K562 (cell line): ENCODE results near the gene ZFPM1. TPM values are rescaled to one million over a fixed set of nuclear protein-coding genes. Genes with fewer than 3 reads are reported as not detected.

ENCODE experiments used
- DDX20 ChIP-seq: fragments of 450-650 bp; IDR thresholded peaks from 2 replicates; pipeline ENCODE4 v1.6.1; 2016; ENCODE audit warnings: missing genetic modification characterization, low read depth, mild to moderate bottlenecking, missing compliant biosample characterization, moderate library complexity
- GATAD2A ChIP-seq: fragments of 450-650 bp; IDR thresholded peaks from 2 replicates; pipeline ENCODE4 v1.6.1; 2017
- HDAC2 ChIP-seq: fragments of 450-650 bp; IDR thresholded peaks from 2 replicates; pipeline ENCODE4 v1.6.1; 2016; ENCODE audit warnings: mild to moderate bottlenecking
- HNRNPH1 ChIP-seq: fragments of 200-400 bp; formaldehyde crosslinking; optimal IDR thresholded peaks from 2 replicates; pipeline ENCODE3; 2017; ENCODE audit warnings: low read depth, mild to moderate bottlenecking, low read length, moderate library complexity
- HNRNPL ChIP-seq: fragments of 200-400 bp; formaldehyde crosslinking; IDR thresholded peaks from 2 replicates; pipeline ENCODE4 v1.6.1; 2017; ENCODE audit warnings: low read depth, mild to moderate bottlenecking, low read length
- JUNB ChIP-seq: fragments of 450-650 bp; formaldehyde crosslinking; conservative IDR thresholded peaks from 2 replicates; pipeline ENCODE4 v1.4.0; 2020; ENCODE audit warnings: mild to moderate bottlenecking
- MED1 ChIP-seq: sonication (generic); formaldehyde crosslinking; IDR thresholded peaks from 2 replicates; pipeline ENCODE4 v1.8.1; 2023; ENCODE audit warnings: missing genetic modification reagents, borderline replicate concordance
- PHB2 ChIP-seq: fragments of 450-650 bp; IDR thresholded peaks from 2 replicates; pipeline ENCODE4 v1.6.1; 2017; ENCODE audit warnings: low read depth
- PURB ChIP-seq: sonication (generic); formaldehyde crosslinking; IDR thresholded peaks from 2 replicates; pipeline ENCODE4 v1.9.0; 2021; ENCODE audit warnings: low read depth, mild to moderate bottlenecking, missing genetic modification reagents
- RBM25 ChIP-seq: fragments of 200-400 bp; formaldehyde crosslinking; IDR thresholded peaks from 2 replicates; pipeline ENCODE4 v1.6.1; 2018; ENCODE audit warnings: low read length, low read depth, moderate library complexity; ENCODE audit not compliant: severe bottlenecking
- polyA plus RNA-seq, 8 experiments: library from polyadenylated mRNA; depleted of rRNA in 4 of 8; stranded (reverse) in 5 of 8; unstranded in 3 of 8; fragments of >200 nt; fragmentation: Nextera tagmentation in 2 of 8; fragmentation: Illumina TruSeq in 1 of 8; extraction: Ambion mirVana in 2 of 8; extraction: Trizol in 1 of 8; gene quantifications; 2 replicates each; pipeline versions ENCODE4 v1.2.1 to v1.2.3, GENCODE V29; 2011 to 2014; ENCODE audit warnings: inconsistent platforms in 1 of 8, missing spikeins in 1 of 8
- total RNA-seq, 7 experiments: library from RNA; depleted of rRNA in 6 of 7; stranded (reverse); fragments of >200 nt in 6 of 7; fragmentation: Illumina TruSeq in 2 of 7; extraction: Trizol in 2 of 7; gene quantifications; 2 replicates each; pipeline versions ENCODE4 v1.2.1 to v1.2.3, GENCODE V29; 2011 to 2021; ENCODE audit warnings: low replicate concordance in 1 of 7
- TF ChIP-seq, protein P1 (sequence below): sonication (generic); formaldehyde crosslinking; IDR thresholded peaks from 2 replicates; pipeline ENCODE4 v1.8.0; 2022; ENCODE audit warnings: mild to moderate bottlenecking, missing genetic modification reagents, borderline replicate concordance
- TF ChIP-seq, protein P2 (sequence below): sonication (generic); formaldehyde crosslinking; IDR thresholded peaks from 2 replicates; pipeline ENCODE4 v1.8.1; 2022; ENCODE audit warnings: missing genetic modification reagents
- TF ChIP-seq, protein P3 (sequence below): fragments of 450-650 bp; formaldehyde crosslinking; IDR thresholded peaks from 2 replicates; pipeline ENCODE4 v1.4.0; 2020; ENCODE audit warnings: mild to moderate bottlenecking, moderate library complexity
- TF ChIP-seq, protein P4 (sequence below): fragments of 450-650 bp; formaldehyde crosslinking; conservative IDR thresholded peaks from 2 replicates; pipeline ENCODE4 v1.4.0; 2022; ENCODE audit warnings: mild to moderate bottlenecking, missing genetic modification characterization

ZFPM1 gene
- total and polyA plus RNA-seq, 9 of the 15 experiments (the other 6 are each of a cell fraction or from before 2014, with no cell fraction given), result 0.03 to 35.9 (median 1.4) TPM

DNA sequence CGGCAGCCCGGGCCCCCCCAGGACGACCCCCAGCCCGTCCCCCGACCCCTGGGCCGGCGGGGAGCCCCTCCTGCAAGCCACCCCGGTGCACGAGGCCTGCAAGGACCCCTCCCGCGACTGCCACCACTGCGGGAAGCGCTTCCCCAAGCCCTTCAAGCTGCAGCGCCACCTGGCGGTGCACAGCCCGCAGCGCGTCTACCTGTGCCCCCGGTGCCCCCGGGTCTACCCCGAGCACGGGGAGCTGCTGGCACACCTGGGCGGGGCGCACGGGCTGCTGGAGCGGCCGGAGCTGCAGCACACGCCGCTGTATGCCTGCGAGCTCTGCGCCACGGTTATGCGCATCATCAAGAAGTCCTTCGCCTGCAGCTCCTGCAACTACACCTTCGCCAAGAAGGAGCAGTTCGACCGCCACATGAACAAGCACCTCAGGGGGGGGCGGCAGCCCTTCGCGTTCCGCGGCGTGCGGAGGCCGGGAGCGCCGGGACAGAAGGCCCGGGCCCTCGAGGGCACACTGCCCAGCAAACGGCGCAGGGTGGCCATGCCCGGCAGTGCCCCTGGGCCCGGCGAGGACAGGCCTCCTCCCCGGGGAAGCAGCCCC is 15.6 kb upstream of the ZFPM1 start (continued):
- TF ChIP-seq, protein P1, sequence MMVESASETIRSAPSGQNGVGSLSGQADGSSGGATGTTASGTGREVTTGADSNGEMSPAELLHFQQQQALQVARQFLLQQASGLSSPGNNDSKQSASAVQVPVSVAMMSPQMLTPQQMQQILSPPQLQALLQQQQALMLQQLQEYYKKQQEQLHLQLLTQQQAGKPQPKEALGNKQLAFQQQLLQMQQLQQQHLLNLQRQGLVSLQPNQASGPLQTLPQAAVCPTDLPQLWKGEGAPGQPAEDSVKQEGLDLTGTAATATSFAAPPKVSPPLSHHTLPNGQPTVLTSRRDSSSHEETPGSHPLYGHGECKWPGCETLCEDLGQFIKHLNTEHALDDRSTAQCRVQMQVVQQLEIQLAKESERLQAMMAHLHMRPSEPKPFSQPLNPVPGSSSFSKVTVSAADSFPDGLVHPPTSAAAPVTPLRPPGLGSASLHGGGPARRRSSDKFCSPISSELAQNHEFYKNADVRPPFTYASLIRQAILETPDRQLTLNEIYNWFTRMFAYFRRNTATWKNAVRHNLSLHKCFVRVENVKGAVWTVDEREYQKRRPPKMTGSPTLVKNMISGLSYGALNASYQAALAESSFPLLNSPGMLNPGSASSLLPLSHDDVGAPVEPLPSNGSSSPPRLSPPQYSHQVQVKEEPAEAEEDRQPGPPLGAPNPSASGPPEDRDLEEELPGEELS (CRISPR knock-in tag), result no peak
- TF ChIP-seq HNRNPH1 (no peak), PHB2 (no peak), HDAC2 (no peak), RBM25 (no peak), MED1 (CRISPR knock-in tag) (no peak), JUNB (no peak), GATAD2A (no peak), HNRNPL (peak; percentile 96), PURB (no peak), DDX20 (tag) (no peak)
- TF ChIP-seq, protein P2, sequence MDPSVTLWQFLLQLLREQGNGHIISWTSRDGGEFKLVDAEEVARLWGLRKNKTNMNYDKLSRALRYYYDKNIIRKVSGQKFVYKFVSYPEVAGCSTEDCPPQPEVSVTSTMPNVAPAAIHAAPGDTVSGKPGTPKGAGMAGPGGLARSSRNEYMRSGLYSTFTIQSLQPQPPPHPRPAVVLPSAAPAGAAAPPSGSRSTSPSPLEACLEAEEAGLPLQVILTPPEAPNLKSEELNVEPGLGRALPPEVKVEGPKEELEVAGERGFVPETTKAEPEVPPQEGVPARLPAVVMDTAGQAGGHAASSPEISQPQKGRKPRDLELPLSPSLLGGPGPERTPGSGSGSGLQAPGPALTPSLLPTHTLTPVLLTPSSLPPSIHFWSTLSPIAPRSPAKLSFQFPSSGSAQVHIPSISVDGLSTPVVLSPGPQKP (CRISPR knock-in tag), result no peak
- TF ChIP-seq, protein P3, sequence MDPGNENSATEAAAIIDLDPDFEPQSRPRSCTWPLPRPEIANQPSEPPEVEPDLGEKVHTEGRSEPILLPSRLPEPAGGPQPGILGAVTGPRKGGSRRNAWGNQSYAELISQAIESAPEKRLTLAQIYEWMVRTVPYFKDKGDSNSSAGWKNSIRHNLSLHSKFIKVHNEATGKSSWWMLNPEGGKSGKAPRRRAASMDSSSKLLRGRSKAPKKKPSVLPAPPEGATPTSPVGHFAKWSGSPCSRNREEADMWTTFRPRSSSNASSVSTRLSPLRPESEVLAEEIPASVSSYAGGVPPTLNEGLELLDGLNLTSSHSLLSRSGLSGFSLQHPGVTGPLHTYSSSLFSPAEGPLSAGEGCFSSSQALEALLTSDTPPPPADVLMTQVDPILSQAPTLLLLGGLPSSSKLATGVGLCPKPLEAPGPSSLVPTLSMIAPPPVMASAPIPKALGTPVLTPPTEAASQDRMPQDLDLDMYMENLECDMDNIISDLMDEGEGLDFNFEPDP, result no peak
- TF ChIP-seq, protein P4, sequence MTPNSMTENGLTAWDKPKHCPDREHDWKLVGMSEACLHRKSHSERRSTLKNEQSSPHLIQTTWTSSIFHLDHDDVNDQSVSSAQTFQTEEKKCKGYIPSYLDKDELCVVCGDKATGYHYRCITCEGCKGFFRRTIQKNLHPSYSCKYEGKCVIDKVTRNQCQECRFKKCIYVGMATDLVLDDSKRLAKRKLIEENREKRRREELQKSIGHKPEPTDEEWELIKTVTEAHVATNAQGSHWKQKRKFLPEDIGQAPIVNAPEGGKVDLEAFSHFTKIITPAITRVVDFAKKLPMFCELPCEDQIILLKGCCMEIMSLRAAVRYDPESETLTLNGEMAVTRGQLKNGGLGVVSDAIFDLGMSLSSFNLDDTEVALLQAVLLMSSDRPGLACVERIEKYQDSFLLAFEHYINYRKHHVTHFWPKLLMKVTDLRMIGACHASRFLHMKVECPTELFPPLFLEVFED (CRISPR knock-in tag), result no peak
